Esophagus (tissue), 2 donors: ENCODE results near the gene ZNF563. TPM values are rescaled to one million over a fixed set of nuclear protein-coding genes. Genes with fewer than 3 reads are reported as not detected.

Source experiments
- H3K27ac ChIP-seq, 2 donors: one replicate each; pipeline ENCODE4 v1.5.1; 2013; ENCODE audit warnings: low read depth in 2 of 2, mild to moderate bottlenecking in 2 of 2, inconsistent platforms in 1 of 2, low read length in 1 of 2, moderate library complexity in 1 of 2
- H3K27me3 ChIP-seq, 2 donors: one replicate each; pipeline ENCODE4 v1.6.1; 2013; ENCODE audit warnings: low read length in 2 of 2, control low read depth in 1 of 2, mild to moderate bottlenecking in 1 of 2; ENCODE audit not compliant: insufficient read depth in 2 of 2, control insufficient read depth in 1 of 2
- H3K36me3 ChIP-seq, 2 donors: one replicate each; pipeline ENCODE4 v1.6.1; 2013; ENCODE audit warnings: low read length in 1 of 2; ENCODE audit not compliant: control insufficient read depth in 2 of 2, insufficient read depth in 2 of 2
- H3K4me1 ChIP-seq, 2 donors: one replicate each; pipeline ENCODE4 v1.6.1; 2013; ENCODE audit warnings: low read length in 1 of 2; ENCODE audit not compliant: control insufficient read depth in 2 of 2, insufficient read depth in 2 of 2
- H3K4me3 ChIP-seq, 2 donors: one replicate each; pipeline ENCODE4 v1.5.1; 2013; ENCODE audit warnings: low read length in 2 of 2, mild to moderate bottlenecking in 2 of 2, low read depth in 1 of 2, moderate library complexity in 1 of 2
- H3K9me3 ChIP-seq, 2 donors: one replicate each; pipeline ENCODE4 v1.6.1; 2013; ENCODE audit warnings: mild to moderate bottlenecking in 2 of 2, low read depth in 1 of 2, low read length in 1 of 2, moderate library complexity in 1 of 2; ENCODE audit not compliant: control insufficient read depth in 2 of 2, insufficient read depth in 1 of 2
- WGBS, 2 donors: extraction: QIAGEN DNeasy Blood & Tissue Kit; methylation state at CpG; one replicate each; pipeline ENCODE4 v1.1.7; 2013; 5-methylcytosine and 5-hydroxymethylcytosine counted together
- polyA plus RNA-seq, 2 donors: library from polyadenylated mRNA; stranded (reverse); fragments of 200-250 nt; gene quantifications; one replicate each; pipeline ENCODE4 v1.2.3, GENCODE V29; 2013
- donor health status: healthy with polysubstance abuse.
- donor health status: Bipolar disorder and iron deficiency.

The ZNF563 gene
- polyA plus RNA-seq, 2 donors = 1.5 to 1.7 TPM

- H3K27ac ChIP-seq = no peak overlapping the region
- H3K4me1 ChIP-seq = no peaks in the 10 kb centered on the region
- no peak overlapping the region for H3K4me3 ChIP-seq
- H3K27me3 ChIP-seq = no peaks in the 10 kb centered on the region
- peaks cover 0 to 13% of the 10 kb centered on the region in 2 donors for H3K9me3 ChIP-seq
- 95 to 96% methylated on average over 5 of the region's 5 CpGs for WGBS, 2 donors
- peaks cover 3 to 4% of the 10 kb centered on the region in 2 donors for H3K36me3 ChIP-seq
Observed at GRCh38 chr19:12350890-12351197, 17.4 kb upstream of the ZNF563 start.

GRCh38 chr19:12350185-12350889, 16.9 kb upstream of the ZNF563 start:
- Histone ChIP-seq H3K27ac (no peak overlapping the region), H3K4me3 (no peak overlapping the region), H3K4me1 (no peaks in the 10 kb centered on the region), H3K27me3 (no peaks in the 10 kb centered on the region), H3K36me3 (peaks cover 3 to 4% of the 10 kb centered on the region in 2 donors), H3K9me3 (peaks cover 0 to 13% of the 10 kb centered on the region in 2 donors)
- 97% methylated on average over 8 of the region's 8 CpGs for WGBS, 2 donors

GRCh38 chr19:12346896-12347295, 13.5 kb upstream of the ZNF563 start:
- peaks cover 3 to 4% of the 10 kb centered on the region in 2 donors for H3K36me3 ChIP-seq
- H3K4me1 ChIP-seq = no peaks in the 10 kb centered on the region
- H3K27me3 ChIP-seq = no peaks in the 10 kb centered on the region
- H3K9me3 ChIP-seq = peaks cover 0 to 12% of the 10 kb centered on the region in 2 donors
- H3K27ac ChIP-seq = no peak overlapping the region
- no peak overlapping the region for H3K4me3 ChIP-seq
- 68 to 79% methylated on average over 2 of the region's 2 CpGs for WGBS, 2 donors

DNA sequence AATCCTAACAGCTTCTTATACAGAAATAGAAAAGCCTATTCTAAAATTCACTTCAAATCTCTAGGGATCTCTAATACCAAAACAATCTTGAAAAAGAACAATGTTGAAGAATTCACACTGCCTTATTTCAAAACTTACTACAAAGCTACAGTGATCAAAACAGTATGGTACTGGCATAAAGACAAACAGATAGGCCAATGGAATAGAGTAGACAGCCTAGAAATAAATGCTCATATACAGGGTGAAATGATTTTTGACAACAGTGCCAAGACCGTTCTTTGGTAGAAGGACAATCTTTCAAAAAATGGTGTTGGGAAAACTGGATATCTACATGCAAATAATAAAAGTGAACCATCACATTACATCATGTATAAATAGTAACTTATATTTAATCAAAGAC, 11.8 kb upstream of the ZNF563 start:
- H3K27ac ChIP-seq = no peak overlapping the region
- H3K4me3 ChIP-seq = no peak overlapping the region
- 100% methylated on average over 1 of the region's 1 CpG for WGBS, 2 donors
- H3K9me3 ChIP-seq = peaks cover 0 to 1% of the 10 kb centered on the region in 2 donors
- H3K27me3 ChIP-seq = no peaks in the 10 kb centered on the region
- no peaks in the 10 kb centered on the region for H3K4me1 ChIP-seq
- H3K36me3 ChIP-seq = peaks cover 0 to 3% of the 10 kb centered on the region in 2 donors

GRCh38 chr19:12331211-12331941, 2.1 kb downstream of the ZNF563 start:
- H3K4me1 ChIP-seq = peaks cover 0 to 6% of the 10 kb centered on the region in 2 donors
- 63 to 74% methylated on average over 4 of the region's 4 CpGs for WGBS, 2 donors
- H3K27ac ChIP-seq = no peak overlapping the region
- no peaks in the 10 kb centered on the region for H3K9me3 ChIP-seq
- H3K4me3 ChIP-seq = no peak overlapping the region
- H3K36me3 ChIP-seq = no peaks in the 10 kb centered on the region
- H3K27me3 ChIP-seq = no peaks in the 10 kb centered on the region

- peaks cover 0 to 6% of the 10 kb centered on the region in 2 donors for H3K4me1 ChIP-seq
- H3K27me3 ChIP-seq = no peaks in the 10 kb centered on the region
- H3K27ac ChIP-seq = no peak overlapping the region
- WGBS, 2 donors = 84 to 98% methylated on average over 4 of the region's 4 CpGs
- no peaks in the 10 kb centered on the region for H3K9me3 ChIP-seq
- H3K36me3 ChIP-seq = no peaks in the 10 kb centered on the region
- no peak overlapping the region for H3K4me3 ChIP-seq
Observed at GRCh38 chr19:12330340-12330739, 3.1 kb downstream of the ZNF563 start.

DNA sequence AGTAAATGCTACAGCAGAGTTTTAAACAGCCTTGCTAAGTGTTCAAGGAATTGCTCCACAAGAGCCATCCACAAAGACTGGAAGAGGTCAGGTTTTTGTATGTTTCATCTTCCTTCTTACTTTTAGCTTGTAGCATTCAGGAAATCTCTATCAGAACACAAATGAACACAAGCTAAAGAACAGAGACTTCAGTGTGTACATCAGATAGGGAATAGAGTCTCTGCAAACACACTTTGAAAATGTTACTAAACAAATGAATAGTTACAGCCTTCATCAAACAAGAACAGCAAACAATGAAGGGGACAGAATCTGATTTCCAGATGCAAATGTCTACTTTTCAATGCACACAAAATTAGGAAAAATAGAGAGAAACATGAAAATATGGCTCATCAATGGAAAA, 7.7 kb downstream of the ZNF563 start:
- H3K9me3 ChIP-seq = no peaks in the 10 kb centered on the region
- no peak overlapping the region for H3K4me3 ChIP-seq
- no peaks in the 10 kb centered on the region for H3K27me3 ChIP-seq
- H3K27ac ChIP-seq = no peak overlapping the region
- H3K4me1 ChIP-seq = no peaks in the 10 kb centered on the region
- peaks cover 4 to 5% of the 10 kb centered on the region in 2 donors for H3K36me3 ChIP-seq

DNA sequence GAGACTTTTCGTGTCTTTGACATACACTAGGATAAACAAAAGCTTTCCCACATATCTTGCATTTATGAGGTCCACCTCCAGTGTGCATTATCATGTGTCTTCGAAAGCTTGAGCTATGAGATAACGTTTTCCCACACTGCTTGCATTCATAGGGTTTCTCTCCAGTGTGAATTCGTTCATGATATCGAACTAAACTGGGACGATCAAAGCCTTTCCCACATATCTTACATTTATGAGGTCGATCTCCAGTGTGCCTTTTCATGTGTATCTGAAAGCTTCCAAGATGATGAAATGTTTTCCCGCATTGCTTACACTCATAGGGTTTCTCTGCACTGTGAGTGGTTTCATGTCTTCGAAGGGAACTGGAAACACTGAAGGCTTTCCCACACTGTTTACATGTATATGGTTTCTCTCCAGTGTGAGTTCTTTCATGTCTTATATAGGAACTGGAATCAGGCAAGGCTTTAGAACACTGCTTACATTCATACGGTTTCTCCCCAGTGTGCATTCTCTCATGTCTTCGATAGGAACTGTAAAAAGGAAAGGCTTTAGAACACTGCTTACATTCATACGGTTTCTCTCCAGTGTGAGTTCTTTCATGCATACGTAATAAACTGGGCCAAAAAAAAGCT, 14.5 kb downstream of the ZNF563 start:
- peaks cover 4 to 14% of the 10 kb centered on the region in 2 donors for H3K9me3 ChIP-seq
- no peak overlapping the region for H3K27ac ChIP-seq
- no peak overlapping the region for H3K4me3 ChIP-seq
- WGBS, 2 donors = 97% methylated on average over 13 of the region's 13 CpGs
- H3K4me1 ChIP-seq = no peaks in the 10 kb centered on the region
- H3K27me3 ChIP-seq = no peaks in the 10 kb centered on the region
- peaks cover 4 to 17% of the 10 kb centered on the region in 2 donors for H3K36me3 ChIP-seq

DNA sequence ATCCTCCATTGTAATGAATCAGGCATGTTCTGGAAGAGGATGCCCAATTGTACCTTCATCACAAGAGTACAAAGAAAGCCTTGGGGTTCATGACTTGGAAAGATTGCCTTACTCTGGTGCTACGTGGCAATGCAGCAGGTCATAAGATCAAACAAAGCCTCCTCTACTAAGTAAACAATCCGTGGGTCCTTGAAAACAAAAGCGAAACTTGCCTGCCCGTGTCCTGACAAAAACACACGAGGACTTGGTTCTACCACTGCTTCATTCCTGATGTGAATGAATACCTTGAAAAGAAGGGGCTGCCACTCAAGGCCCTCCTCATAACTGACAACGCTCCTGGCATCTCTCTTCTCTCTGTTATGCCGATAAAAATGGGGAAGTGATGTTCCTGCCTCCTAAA, 18.9 kb downstream of the ZNF563 start:
- Histone ChIP-seq H3K4me1 (no peaks in the 10 kb centered on the region), H3K27me3 (no peaks in the 10 kb centered on the region), H3K36me3 (peaks cover 0 to 9% of the 10 kb centered on the region in 2 donors), H3K9me3 (peaks cover 4 to 9% of the 10 kb centered on the region in 2 donors), H3K27ac (no peak overlapping the region), H3K4me3 (no peak overlapping the region)
- 46 to 58% methylated on average over 7 of the region's 7 CpGs for WGBS, 2 donors
